IMR-90 (cell line): Measurements from ENCODE around the gene DPYD. TPM values are rescaled to one million over a fixed set of nuclear protein-coding genes. Genes with fewer than 3 reads are reported as not detected.

Experiments used
- ATAC-seq: fragments of 200-7000 bp; cut with Tn5 transposase; 2 replicates; pipeline ENCODE4 v1.9.1; 2020; ENCODE audit warnings: low read depth, mild to moderate bottlenecking, moderate library complexity
- BruUV-seq: library from RNA; stranded (reverse); fragments of 400-500 nt; replicated peaks from 2 replicates; lab custom pipeline; 2021; lab: Mats Ljungman, UMichigan
- CTCF ChIA-PET: fragments of 300-600 bp; formaldehyde crosslinking; extraction: SDS; loops from one replicate; lab custom pipeline; 2021; ENCODE audit warnings: antibody characterized with exemption; lab: Yijun Ruan, JAX
- POLR2A ChIA-PET: fragments of 300-600 bp; sonication (Branson Sonifier 250); formaldehyde crosslinking; loops from one replicate; lab custom pipeline; 2022; ENCODE audit warnings: antibody characterized with exemption; ENCODE audit not compliant: unreplicated experiment; lab: Charles Lee
- DNase-seq: peaks from one replicate; pipeline ENCODE4 v3.0.0; 2013
- H2AFZ ChIP-seq: replicated peaks from 2 replicates; pipeline ENCODE3; 2013; ENCODE audit warnings: low read length, mild to moderate bottlenecking; ENCODE audit not compliant: poor library complexity
- H2AK5ac ChIP-seq: 2 replicates; pipeline ENCODE4 v1.6.1; 2013; ENCODE audit warnings: low read depth, low read length, inconsistent platforms
- H2AK9ac ChIP-seq: replicated peaks from 2 replicates; pipeline ENCODE3; 2013; ENCODE audit warnings: mild to moderate bottlenecking, low read depth, low read length, moderate library complexity; ENCODE audit not compliant: poor library complexity
- H2BK120ac ChIP-seq: 2 replicates; pipeline ENCODE4 v1.6.1; 2013; ENCODE audit warnings: low read depth, low read length, inconsistent platforms
- H2BK15ac ChIP-seq: 3 replicates; pipeline ENCODE4 v1.6.1; 2013; ENCODE audit warnings: low read depth, low read length, inconsistent platforms
- H2BK20ac ChIP-seq: 2 replicates; pipeline ENCODE4 v1.6.1; 2013; ENCODE audit warnings: low read depth, mild to moderate bottlenecking, inconsistent platforms, low read length, moderate library complexity
- H2BK5ac ChIP-seq: 2 replicates; pipeline ENCODE4 v1.6.1; 2013; ENCODE audit warnings: mild to moderate bottlenecking, low read depth, low read length, inconsistent platforms; ENCODE audit not compliant: poor library complexity, severe bottlenecking
- H3K14ac ChIP-seq: replicated peaks from 2 replicates; pipeline ENCODE4 v1.6.1; 2013; ENCODE audit warnings: low read depth, low read length, inconsistent platforms
- H3K18ac ChIP-seq: 2 replicates; pipeline ENCODE4 v1.6.1; 2013; ENCODE audit warnings: low read depth, low read length, control low read depth
- H3K23ac ChIP-seq: 2 replicates; pipeline ENCODE4 v1.6.1; 2013; ENCODE audit warnings: low read depth, low read length, inconsistent platforms
- H3K27ac ChIP-seq: 2 replicates; pipeline ENCODE4 v1.5.1; 2013; ENCODE audit warnings: mild to moderate bottlenecking, control low read depth, low read length; ENCODE audit not compliant: insufficient read depth
- H3K27me3 ChIP-seq: 2 replicates; pipeline ENCODE4 v1.6.1; 2013; ENCODE audit warnings: low read length; ENCODE audit not compliant: control insufficient read depth, insufficient read depth
- H3K36me3 ChIP-seq: 2 replicates; pipeline ENCODE4 v1.6.1; 2013; ENCODE audit warnings: low read length, mixed read lengths; ENCODE audit not compliant: control insufficient read depth, insufficient read depth
- H3K4ac ChIP-seq: 2 replicates; pipeline ENCODE4 v1.6.1; 2013; ENCODE audit warnings: low read depth, low read length, inconsistent platforms
- H3K4me1 ChIP-seq: 2 replicates; pipeline ENCODE4 v1.6.1; 2013; ENCODE audit warnings: low read length, mixed read lengths; ENCODE audit not compliant: control insufficient read depth, insufficient read depth
- H3K4me2 ChIP-seq: 2 replicates; pipeline ENCODE4 v1.6.1; 2013; ENCODE audit warnings: low read depth, mild to moderate bottlenecking, control low read depth, low read length, moderate library complexity
- H3K4me3 ChIP-seq: 2 replicates; pipeline ENCODE4 v1.5.1; 2013; ENCODE audit warnings: low read depth, mild to moderate bottlenecking, control low read depth, low read length, moderate library complexity; ENCODE audit not compliant: insufficient read depth
- H3K56ac ChIP-seq: 2 replicates; pipeline ENCODE4 v1.6.1; 2013; ENCODE audit warnings: low read length, inconsistent platforms; ENCODE audit not compliant: insufficient read depth; ENCODE audit errors: extremely low read depth
- H3K79me1 ChIP-seq, 2 experiments: 2 replicates each; pipeline ENCODE4 v1.6.1; 2013; ENCODE audit warnings: low read length in 2 of 2, inconsistent platforms in 1 of 2, low read depth in 1 of 2
- H3K9ac ChIP-seq: 2 replicates; pipeline ENCODE4 v1.6.1; 2013; ENCODE audit warnings: low read depth, low read length, control low read depth
- H3K9me1 ChIP-seq: 2 replicates; pipeline ENCODE4 v1.6.1; 2013; ENCODE audit warnings: low read length, inconsistent platforms; ENCODE audit not compliant: insufficient read depth
- H3K9me3 ChIP-seq: 2 replicates; pipeline ENCODE4 v1.6.1; 2013; ENCODE audit warnings: low read length; ENCODE audit not compliant: control insufficient read depth, insufficient read depth
- H4K20me1 ChIP-seq: 2 replicates; pipeline ENCODE4 v1.6.1; 2013; ENCODE audit warnings: low read length, inconsistent platforms; ENCODE audit not compliant: insufficient read depth
- H4K5ac ChIP-seq: 2 replicates; pipeline ENCODE4 v1.6.1; 2013; ENCODE audit warnings: mild to moderate bottlenecking, low read depth, low read length, control low read depth
- H4K8ac ChIP-seq, 2 experiments: 2 replicates each; pipeline ENCODE4 v1.6.1; 2013; ENCODE audit warnings: low read depth in 2 of 2, low read length in 2 of 2, control low read depth in 1 of 2, inconsistent platforms in 1 of 2
- H4K91ac ChIP-seq: 2 replicates; pipeline ENCODE4 v1.6.1; 2013; ENCODE audit warnings: low read depth, low read length, inconsistent platforms; ENCODE audit not compliant: insufficient read depth
- BHLHE40 ChIP-seq: fragments of 150-350 bp; IDR thresholded peaks from 2 replicates; pipeline ENCODE4 v1.6.1; 2016; ENCODE audit warnings: mild to moderate bottlenecking, low read depth, low read length
- CEBPB ChIP-seq: IDR thresholded peaks from 2 replicates; pipeline ENCODE4 v1.6.1; 2012; ENCODE audit warnings: low read depth, low read length, improper control_type of control experiment
- CHD1 ChIP-seq: IDR thresholded peaks from 2 replicates; pipeline ENCODE4 v1.6.1; 2012; ENCODE audit warnings: low read depth, low read length, improper control_type of control experiment
- MXI1 ChIP-seq: IDR thresholded peaks from 2 replicates; pipeline ENCODE4 v1.6.1; 2012; ENCODE audit warnings: low read depth, mild to moderate bottlenecking, low read length, moderate library complexity, borderline replicate concordance
- RAD21 ChIP-seq: IDR thresholded peaks from 2 replicates; pipeline ENCODE4 v1.6.1; 2012; ENCODE audit warnings: low read length, improper control_type of control experiment
- SMC3 ChIP-seq: fragments of 150-350 bp; IDR thresholded peaks from 2 replicates; pipeline ENCODE4 v1.6.1; 2016; ENCODE audit warnings: low read depth, mild to moderate bottlenecking, antibody characterized with exemption, low read length, moderate library complexity
- USF2 ChIP-seq: fragments of 150-350 bp; IDR thresholded peaks from 2 replicates; pipeline ENCODE4 v1.6.1; 2017; ENCODE audit warnings: mild to moderate bottlenecking, antibody characterized with exemption, low read length, low read depth
- WGBS, 2 experiments: methylation state at CpG; one replicate each; pipeline versions ENCODE4 v1.1.5 to v1.1.7; 2013; ENCODE audit warnings: missing lambda C conversion rate in 2 of 2; ENCODE audit not compliant: insufficient read length in 1 of 2; ENCODE audit errors: extremely low coverage in 2 of 2; 5-methylcytosine and 5-hydroxymethylcytosine counted together
- dilution Hi-C: fragments of 300-500 bp; cut with HindIII; formaldehyde crosslinking; loops from one replicate; pipeline ENCODE4 v1.14.3; 2018; ENCODE audit warnings: low sequenced_read_pairs; ENCODE audit not compliant: unreplicated experiment
- in situ Hi-C: fragments of 300-500 bp; cut with MboI; formaldehyde crosslinking; loops from 3 replicates; pipeline ENCODE4 v1.14.3; 2019; ENCODE audit warnings: low sequenced_read_pairs, inconsistent platforms, mixed read lengths
- intact Hi-C: fragments of 100-400 bp; cut with micrococcal nuclease; formaldehyde crosslinking; loops from 2 replicates; pipeline ENCODE4 v1.10.0; 2022
- polyA plus RNA-seq, 3 experiments: library from polyadenylated mRNA; depleted of rRNA; stranded (reverse); fragments of >200 nt; gene quantifications; 2 replicates each; pipeline ENCODE4 v1.2.3, GENCODE V29; 2012; ENCODE audit warnings: low replicate concordance in 1 of 3
- total RNA-seq: library from RNA; depleted of rRNA; stranded (reverse); fragments of >200 nt; gene quantifications from 2 replicates; pipeline ENCODE4 v1.2.3, GENCODE V29; 2012

DPYD gene
- total and polyA plus RNA-seq, 2 of the 4 experiments (the other 2 are of a cell fraction) = 9.3 to 47.3 TPM

DNA sequence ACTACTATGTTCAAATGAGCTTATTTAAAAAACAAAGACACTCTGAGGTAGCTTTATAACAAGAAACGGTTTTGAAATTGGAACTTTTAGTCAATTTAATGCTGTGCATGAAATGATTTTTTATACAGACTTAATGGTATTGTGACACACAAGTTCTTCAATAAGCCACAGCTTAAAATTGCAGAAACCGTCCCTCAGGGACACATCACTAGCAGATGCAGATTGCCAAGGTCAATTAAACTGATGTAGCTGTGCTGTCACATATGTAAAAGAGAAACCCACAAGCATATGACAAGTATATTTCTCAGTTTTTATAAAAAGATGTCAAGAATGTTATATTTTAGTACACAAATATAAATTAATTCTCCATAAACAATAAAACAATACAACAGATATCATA, 366.9 kb downstream of the DPYD start:
- BruUV-seq = no TSS peak
- H3K56ac ChIP-seq = no peak overlapping the region
- H4K8ac ChIP-seq = no peak overlapping the region
- no peaks in the 10 kb centered on the region for H3K79me1 ChIP-seq
- no peak for DNase-seq
- ChIA-PET CTCF (no interaction called here), POLR2A (no interaction called here)
- H3K36me3 ChIP-seq = no peaks in the 10 kb centered on the region
- TF ChIP-seq CHD1 (no peak), SMC3 (no peak), BHLHE40 (no peak), RAD21 (no peak), CEBPB (no peak), MXI1 (no peak), USF2 (no peak)
- H2BK15ac ChIP-seq = no peak overlapping the region
- no peak overlapping the region for H2BK5ac ChIP-seq
- in situ Hi-C loops = no loop called here
- no peaks in the 10 kb centered on the region for H3K4me1 ChIP-seq
- no peaks in the 10 kb centered on the region for H3K9me3 ChIP-seq
- no peak overlapping the region for H3K4me3 ChIP-seq
- H2AK5ac ChIP-seq = no peak overlapping the region
- WGBS, 2 experiments = no CpG with 5 or more reads among the region's 2 CpGs
- H3K14ac ChIP-seq = no peak overlapping the region
- H4K91ac ChIP-seq = no peak overlapping the region
- no peak overlapping the region for H3K4me2 ChIP-seq
- H3K4ac ChIP-seq = no peak overlapping the region
- H3K27ac ChIP-seq = no peak overlapping the region
- H3K18ac ChIP-seq = no peak overlapping the region
- ATAC-seq = no peak
- no peak overlapping the region for H2BK20ac ChIP-seq
- no peaks in the 10 kb centered on the region for H3K9me1 ChIP-seq
- no peak overlapping the region for H2BK120ac ChIP-seq
- no peak overlapping the region for H4K5ac ChIP-seq
- H3K23ac ChIP-seq = no peak overlapping the region
- H3K9ac ChIP-seq = no peak overlapping the region
- no peaks in the 10 kb centered on the region for H4K20me1 ChIP-seq
- dilution Hi-C loops = no loop called here
- intact Hi-C loops = loop anchor here (10.0 kb wide), 1 partner anchor 491 kb away; no protein-coding TSS in a partner anchor
- no peak overlapping the region for H2AFZ ChIP-seq
- no peaks in the 10 kb centered on the region for H3K27me3 ChIP-seq
- H2AK9ac ChIP-seq = no peak overlapping the region
